Measurements from ENCODE around the gene CYLD.

The CYLD gene

GRCh38 chr16:50711862-50712559, 29.9 kb upstream of the CYLD start:
- no peak for TF ChIP-seq CTCF (IDR thresholded peaks at IDR 0.05; ENCODE audit: insufficient read depth, missing control alignments)
- FAIRE-seq (no peak), DNase-seq (ENCODE audit: insufficient read length, low spot score) (no peak)

- DNase-seq (ENCODE audit: insufficient read length, low spot score) (no peak), FAIRE-seq (no peak)
- TF ChIP-seq CTCF (IDR thresholded peaks at IDR 0.05; ENCODE audit: insufficient read depth, missing control alignments), result no peak
These were observed 29.4 kb upstream of the CYLD start for GRCh38 chr16:50712560-50712898.

GRCh38 chr16:50712956-50713355, 28.9 kb upstream of the CYLD start:
- no peak for DNase-seq (ENCODE audit: insufficient read length, low spot score)
- no peak for TF ChIP-seq CTCF (IDR thresholded peaks at IDR 0.05; ENCODE audit: insufficient read depth, missing control alignments)
- FAIRE-seq, result no peak

- FAIRE-seq, result no peak
These were observed 24.8 kb upstream of the CYLD start for GRCh38 chr16:50717091-50717490.

GRCh38 chr16:50717494-50717893, 24.4 kb upstream of the CYLD start:
- no peak for TF ChIP-seq CTCF (IDR thresholded peaks at IDR 0.05; ENCODE audit: insufficient read depth, missing control alignments)
- no peak for FAIRE-seq
- no peak for DNase-seq (ENCODE audit: insufficient read length, low spot score)

More at GRCh38 chr16:50717091-50717490, 24.8 kb upstream of the CYLD start:
- TF ChIP-seq CTCF (IDR thresholded peaks at IDR 0.05; ENCODE audit: insufficient read depth, missing control alignments), result no peak
- DNase-seq (ENCODE audit: insufficient read length, low spot score), result no peak

- FAIRE-seq (no peak), DNase-seq (ENCODE audit: insufficient read length, low spot score) (no peak)
- TF ChIP-seq CTCF (IDR thresholded peaks at IDR 0.05; ENCODE audit: insufficient read depth, missing control alignments), result no peak
These were observed 23.7 kb upstream of the CYLD start for GRCh38 chr16:50718061-50718760.

- no peak for FAIRE-seq
- no peak for DNase-seq (ENCODE audit: insufficient read length, low spot score)
These were observed 23.0 kb upstream of the CYLD start for GRCh38 chr16:50718761-50719400.

More at GRCh38 chr16:50718761-50719400, 23.0 kb upstream of the CYLD start:
- no peak for TF ChIP-seq CTCF (IDR thresholded peaks at IDR 0.05; ENCODE audit: insufficient read depth, missing control alignments)

Measured in D721Med (cell line).